Ectodermal cell (in vitro differentiated cells): ENCODE data around the gene ZBTB17. TPM values are rescaled to one million over a fixed set of nuclear protein-coding genes. Genes with fewer than 3 reads are reported as not detected.
"Not testable (repeated sequence)": the region's sequence is repeated elsewhere in the genome, so short reads cannot be mapped to it uniquely, and the experiment has no call there.

Source experiments
- H3K27ac ChIP-seq: 2 replicates; pipeline ENCODE4 v1.7.0; 2013; ENCODE audit warnings: mild to moderate bottlenecking, low read depth, low read length; ENCODE audit not compliant: insufficient read depth, poor library complexity, severe bottlenecking
- H3K27me3 ChIP-seq: 2 replicates; pipeline ENCODE4 v1.7.0; 2013; ENCODE audit warnings: mild to moderate bottlenecking, low read length; ENCODE audit not compliant: insufficient read depth, control insufficient read depth, poor library complexity, severe bottlenecking
- H3K36me3 ChIP-seq: one replicate; pipeline ENCODE4 v1.7.0; 2013; ENCODE audit warnings: low read length; ENCODE audit not compliant: control insufficient read depth, insufficient read depth
- H3K4me1 ChIP-seq: one replicate; pipeline ENCODE4 v1.7.0; 2013; ENCODE audit warnings: low read length; ENCODE audit not compliant: control insufficient read depth, insufficient read depth
- H3K4me3 ChIP-seq: 2 replicates; pipeline ENCODE4 v1.7.0; 2013; ENCODE audit warnings: low read depth, low read length, control low read depth; ENCODE audit not compliant: insufficient read depth
- H3K9me3 ChIP-seq: 2 replicates; pipeline ENCODE4 v1.7.0; 2013; ENCODE audit warnings: mild to moderate bottlenecking, low read length, moderate library complexity; ENCODE audit not compliant: control insufficient read depth
- WGBS, 2 experiments: methylation state at CpG; one replicate each; pipeline ENCODE4 v1.1.7; 2013; ENCODE audit warnings: missing lambda C conversion rate in 2 of 2; 5-methylcytosine and 5-hydroxymethylcytosine counted together
- polyA plus RNA-seq, 4 experiments: library from polyadenylated mRNA; stranded (reverse); fragments of 50-300 nt; gene quantifications; one replicate each; pipeline ENCODE4 v1.2.3, GENCODE V29; 2013

ZBTB17 gene
- polyA plus RNA-seq (2013, experiment 1 of 4): 37.2 TPM
- polyA plus RNA-seq (2013, experiment 2 of 4): 32.1 TPM
- polyA plus RNA-seq (2013, experiment 3 of 4): 25.8 TPM
- polyA plus RNA-seq (2013, experiment 4 of 4): 27.4 TPM

DNA sequence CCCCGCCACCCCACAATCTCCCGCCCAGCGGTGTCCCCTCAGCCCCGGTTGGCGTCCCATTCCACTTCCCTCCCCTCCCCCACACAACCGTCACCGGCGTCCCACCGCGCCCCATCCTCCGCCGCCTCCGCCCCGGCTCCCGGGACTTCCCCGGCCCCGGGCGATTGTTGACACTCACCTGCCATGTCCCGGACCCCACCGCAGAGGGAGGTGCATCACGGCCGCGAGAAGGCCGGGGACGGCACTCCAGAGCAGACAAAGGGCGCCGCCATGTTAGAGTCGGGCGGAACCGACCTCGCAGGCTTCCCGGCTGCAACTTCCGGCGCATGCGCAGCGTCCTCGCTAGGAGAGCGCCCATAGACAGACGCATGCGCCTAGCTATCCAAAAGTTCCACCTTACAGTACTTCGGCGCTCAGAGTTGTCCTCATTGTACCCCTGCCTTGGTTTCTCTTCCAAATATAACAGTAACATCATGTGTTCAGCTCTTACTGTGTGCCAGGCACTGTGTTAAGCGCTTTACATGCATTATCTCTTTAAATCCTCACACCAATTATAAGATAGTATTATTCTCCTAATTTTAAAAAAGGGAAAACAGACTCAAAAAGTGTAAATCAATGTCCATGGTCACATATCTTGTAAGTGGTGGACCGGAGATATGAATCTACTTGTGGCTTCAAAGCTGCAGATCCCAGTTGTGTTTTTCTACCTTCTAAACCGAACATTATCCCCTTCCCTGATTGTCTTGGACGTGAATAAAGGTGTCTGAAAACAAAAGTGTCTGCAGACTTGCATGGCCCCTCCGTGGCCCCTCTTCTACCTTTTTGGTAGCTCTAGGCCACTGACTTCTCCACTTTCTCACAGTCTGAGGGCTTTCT, at the start of gene ZBTB17:
Gene ZBTB17, minus strand, starts transcription at position 297 of the 876 bp plus-strand sequence. CDS start 27,606 bp downstream, outside the sequence.
- H3K4me3 ChIP-seq: peak within 1 kb of the TSS; percentile 83
- no peaks in the 10 kb centered on the region for H3K4me1 ChIP-seq
- 8 to 9% methylated on average over 47 of the region's 47 CpGs for WGBS, 2 experiments
- no peaks in the 10 kb centered on the region for H3K9me3 ChIP-seq
- no peaks in the 10 kb centered on the region for H3K27me3 ChIP-seq
- peak within 1 kb of the TSS; percentile 96 for H3K27ac ChIP-seq
- no peaks in the 10 kb centered on the region for H3K36me3 ChIP-seq

DNA sequence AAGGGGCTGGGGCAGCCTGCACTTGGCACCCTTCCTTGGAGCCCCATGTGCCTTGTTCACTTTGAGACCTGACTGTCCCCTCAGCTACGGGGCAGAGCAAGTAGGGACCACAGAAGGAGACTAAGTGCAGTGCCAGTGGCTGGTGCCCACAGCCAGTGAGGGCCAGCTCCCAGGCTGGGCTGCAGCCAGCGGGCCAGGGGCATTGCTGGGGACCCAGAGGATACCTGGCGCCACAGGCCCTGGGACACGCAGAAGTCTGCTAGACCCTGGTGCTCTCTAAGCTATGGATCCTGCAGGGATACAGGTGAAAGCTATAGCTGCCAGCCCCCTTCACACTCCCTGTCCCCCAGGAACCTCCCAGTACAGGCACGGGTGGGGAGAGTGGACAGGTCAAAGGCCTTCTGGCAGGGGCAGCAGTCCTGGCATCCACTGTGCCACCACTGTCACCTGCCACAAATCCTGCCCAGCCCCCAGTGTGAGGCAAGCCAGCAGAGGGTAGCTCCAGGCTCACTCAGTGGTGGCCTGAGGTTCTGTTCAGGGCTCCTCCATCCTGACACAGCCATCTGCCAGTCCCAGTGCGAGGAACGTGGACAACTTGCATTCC, 47.3 kb upstream of the ZBTB17 start:
- peaks cover 17% of the 10 kb centered on the region for H3K4me1 ChIP-seq
- H3K27me3 ChIP-seq: peaks cover 7% of the 10 kb centered on the region
- H3K9me3 ChIP-seq: no peaks in the 10 kb centered on the region
- WGBS, 2 experiments: 88 to 89% methylated on average over 7 of the region's 7 CpGs
- H3K4me3 ChIP-seq: no peak overlapping the region
- no peaks in the 10 kb centered on the region for H3K36me3 ChIP-seq
- no peak overlapping the region for H3K27ac ChIP-seq

DNA sequence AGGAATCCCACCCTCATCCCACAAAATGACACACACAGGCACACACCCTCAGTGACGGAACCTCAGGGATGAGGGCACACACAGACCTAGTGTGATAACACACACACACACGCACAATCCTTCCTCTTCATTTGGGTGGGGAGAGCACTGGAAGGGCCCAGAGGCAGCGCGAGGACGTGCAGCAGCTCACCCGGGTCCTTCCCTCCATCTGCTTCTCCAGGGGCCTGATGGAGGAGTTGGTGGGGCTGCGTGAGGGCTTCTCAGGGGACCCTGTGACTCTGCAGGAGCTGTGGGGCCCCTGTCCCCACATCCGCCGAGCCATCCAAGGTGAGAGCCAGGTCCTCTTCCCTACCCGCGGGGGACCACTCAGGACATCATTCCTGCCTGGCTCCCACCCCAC, 46.5 kb upstream of the ZBTB17 start:
- peaks cover 6% of the 10 kb centered on the region for H3K27me3 ChIP-seq
- H3K36me3 ChIP-seq: no peaks in the 10 kb centered on the region
- no peaks in the 10 kb centered on the region for H3K9me3 ChIP-seq
- H3K4me1 ChIP-seq: peaks cover 24% of the 10 kb centered on the region
- 87 to 91% methylated on average over 11 of the region's 11 CpGs for WGBS, 2 experiments
- no peak overlapping the region for H3K4me3 ChIP-seq
- H3K27ac ChIP-seq: no peak overlapping the region

DNA sequence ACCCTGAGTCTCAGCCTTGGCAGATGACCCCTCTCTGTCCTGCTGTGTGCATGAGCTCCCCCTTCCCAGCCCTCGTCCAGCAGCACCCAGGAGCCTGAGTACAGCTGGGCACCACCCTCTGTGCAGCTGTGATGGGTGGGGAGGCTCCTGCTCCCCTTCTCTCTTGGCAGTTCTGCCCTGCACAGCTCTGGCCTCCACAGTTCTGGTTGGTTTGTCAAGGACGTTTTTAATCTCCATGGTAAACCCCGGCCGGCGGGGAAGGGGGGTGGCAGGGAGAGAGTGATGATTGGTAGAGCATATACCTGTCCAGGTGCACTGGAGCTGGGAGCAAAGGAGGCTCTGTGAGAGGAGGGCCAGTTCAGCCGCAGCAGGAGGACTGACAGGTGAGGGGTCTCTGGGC, 45.8 kb upstream of the ZBTB17 start, which contains the start of gene CLCNKA:
Gene CLCNKA, plus strand, starts transcription at position 356 of the 400 bp plus-strand sequence. CDS start 584 bp downstream, outside the sequence.
- no peak within 1 kb of the TSS for H3K27ac ChIP-seq
- no peaks in the 10 kb centered on the region for H3K9me3 ChIP-seq
- WGBS, 2 experiments: 73 to 76% methylated on average over 6 of the region's 6 CpGs
- H3K4me3 ChIP-seq: no peak within 1 kb of the TSS
- H3K4me1 ChIP-seq: peaks cover 19% of the 10 kb centered on the region
- H3K36me3 ChIP-seq: no peaks in the 10 kb centered on the region
- H3K27me3 ChIP-seq: no peaks in the 10 kb centered on the region

DNA sequence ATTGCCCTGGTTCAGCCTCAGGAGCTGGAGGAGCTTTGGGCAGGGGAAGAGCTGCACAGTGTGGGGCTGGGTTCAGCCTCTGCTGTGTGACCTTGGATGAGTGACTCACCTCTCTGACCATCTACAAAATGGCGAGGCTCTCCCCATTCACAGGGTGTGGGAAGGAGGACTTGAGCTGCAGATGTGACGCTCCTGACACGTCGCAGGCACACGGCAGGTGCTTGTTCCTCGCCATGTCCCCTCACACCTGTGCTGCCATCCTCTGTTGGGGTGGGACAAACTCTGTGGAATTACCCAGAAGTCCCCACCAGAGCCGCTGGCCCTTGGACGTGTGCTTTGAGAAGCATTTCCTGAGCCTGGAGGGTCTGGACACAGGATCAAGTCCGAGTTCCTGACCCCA, 45.0 kb upstream of the ZBTB17 start:
- peaks cover 19% of the 10 kb centered on the region for H3K4me1 ChIP-seq
- not testable (repeated sequence) for H3K27me3 ChIP-seq, H3K9me3 ChIP-seq, H3K36me3 ChIP-seq, H3K27ac ChIP-seq, H3K4me3 ChIP-seq
- WGBS, 2 experiments: 89 to 91% methylated on average over 9 of the region's 9 CpGs

DNA sequence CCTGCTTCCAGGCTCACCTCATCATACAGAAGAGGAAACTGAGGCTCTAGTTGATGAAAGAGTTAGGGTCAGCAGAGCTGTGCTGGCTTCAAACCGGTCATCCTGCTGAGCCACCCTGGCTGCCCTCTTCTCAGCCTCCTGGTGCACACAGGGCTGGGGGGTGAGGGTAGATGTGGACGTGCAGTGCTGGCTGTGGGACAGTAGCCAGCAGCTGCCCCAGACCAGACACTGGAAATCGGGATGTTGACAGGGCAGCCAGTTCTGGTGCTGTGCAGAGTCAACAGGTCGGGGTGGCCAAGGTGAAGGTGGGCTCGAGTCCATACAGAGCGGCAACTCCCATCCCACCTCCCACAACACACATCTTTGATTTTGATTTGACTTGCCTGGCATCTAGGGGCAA, 44.4 kb upstream of the ZBTB17 start:
- Histone ChIP-seq H3K4me3 (no peak overlapping the region), H3K27me3 (no peaks in the 10 kb centered on the region), H3K4me1 (peaks cover 19% of the 10 kb centered on the region), H3K9me3 (no peaks in the 10 kb centered on the region), H3K36me3 (no peaks in the 10 kb centered on the region), H3K27ac (no peak overlapping the region)
- WGBS, 2 experiments: 91 to 94% methylated on average over 6 of the region's 6 CpGs

DNA sequence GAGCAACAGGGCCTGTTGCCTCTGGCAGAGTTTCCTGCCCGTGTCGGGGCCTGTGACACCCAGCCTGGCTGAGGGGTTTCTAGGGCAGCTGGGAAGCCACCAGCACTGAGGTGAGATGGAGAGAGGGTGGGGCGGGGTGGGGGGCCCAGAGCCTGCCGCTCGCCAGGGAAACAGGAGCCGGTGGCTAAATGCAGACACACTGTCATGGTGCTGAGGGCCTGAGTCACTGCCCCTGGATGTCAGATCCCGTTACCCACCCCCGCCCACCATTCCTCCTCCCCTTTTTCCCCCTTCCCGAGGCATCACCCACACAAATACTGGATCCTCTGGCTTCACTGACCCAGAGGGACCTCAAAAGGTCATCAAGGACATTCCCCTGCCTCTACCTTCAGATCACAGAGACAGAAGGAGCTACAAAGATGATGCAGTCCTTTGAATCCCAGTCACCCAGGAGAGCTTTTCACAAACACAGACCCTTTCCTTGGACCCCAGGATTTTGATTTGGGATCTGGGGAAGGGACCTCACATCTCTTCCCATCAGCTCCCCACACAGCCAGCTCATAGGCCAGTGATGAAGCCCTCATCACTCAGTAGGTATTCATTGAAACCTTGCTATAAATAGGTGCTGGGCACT, 43.9 kb upstream of the ZBTB17 start:
- WGBS, 2 experiments: 73 to 77% methylated on average over 9 of the region's 9 CpGs
- H3K36me3 ChIP-seq: no peaks in the 10 kb centered on the region
- no peaks in the 10 kb centered on the region for H3K27me3 ChIP-seq
- H3K4me1 ChIP-seq: peaks cover 19% of the 10 kb centered on the region
- H3K9me3 ChIP-seq: no peaks in the 10 kb centered on the region
- no peak overlapping the region for H3K27ac ChIP-seq
- no peak overlapping the region for H3K4me3 ChIP-seq

DNA sequence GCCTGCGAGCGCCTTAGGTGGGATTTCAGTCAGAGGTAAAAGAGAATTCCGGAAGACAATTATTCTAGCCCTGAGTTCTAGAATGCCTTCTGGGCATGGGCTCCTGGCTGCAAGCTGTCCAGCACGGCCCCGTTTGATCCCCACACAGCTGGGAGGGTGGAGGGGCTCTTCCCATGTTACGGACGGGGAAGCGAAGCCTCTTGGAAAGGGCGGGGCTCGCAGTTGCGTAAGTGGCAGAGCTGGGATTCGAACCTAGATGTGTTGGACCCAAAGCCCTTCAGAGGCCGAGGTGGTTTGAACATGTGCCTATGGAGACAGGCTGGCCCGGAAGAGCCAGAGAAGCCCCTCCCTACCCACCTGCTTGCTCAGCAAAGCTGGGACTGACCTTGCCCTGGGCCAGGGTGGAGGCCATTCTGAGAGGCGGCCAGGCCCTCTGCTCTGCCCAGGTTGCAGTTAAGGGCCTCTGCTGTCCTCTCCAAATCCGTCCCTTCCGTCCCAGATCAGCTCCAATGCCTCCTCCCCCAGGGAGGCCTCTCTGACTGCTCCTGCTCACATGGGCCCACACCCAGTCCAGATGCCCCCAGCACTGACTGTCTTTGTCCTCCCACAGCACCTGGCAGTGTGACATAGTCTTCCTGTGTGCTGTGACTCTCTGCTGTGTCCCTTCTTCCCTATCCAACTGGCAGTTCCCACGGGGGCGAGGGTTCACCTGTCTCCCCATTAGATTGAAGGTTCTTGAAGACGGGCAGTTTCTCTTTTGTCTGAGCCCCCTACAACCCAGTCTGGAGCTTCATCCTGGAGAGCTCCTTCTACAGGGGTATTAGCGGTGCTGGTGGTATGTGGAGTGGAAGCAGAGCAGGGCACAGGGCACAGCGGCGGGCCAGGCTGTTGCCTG, 43.1 kb upstream of the ZBTB17 start:
- Histone ChIP-seq H3K36me3 (no peaks in the 10 kb centered on the region), H3K4me3 (no peak overlapping the region), H3K27ac (no peak overlapping the region), H3K27me3 (peaks cover 6% of the 10 kb centered on the region), H3K9me3 (no peaks in the 10 kb centered on the region), H3K4me1 (peaks cover 19% of the 10 kb centered on the region)
- WGBS, 2 experiments: 90 to 93% methylated on average over 23 of the region's 23 CpGs

DNA sequence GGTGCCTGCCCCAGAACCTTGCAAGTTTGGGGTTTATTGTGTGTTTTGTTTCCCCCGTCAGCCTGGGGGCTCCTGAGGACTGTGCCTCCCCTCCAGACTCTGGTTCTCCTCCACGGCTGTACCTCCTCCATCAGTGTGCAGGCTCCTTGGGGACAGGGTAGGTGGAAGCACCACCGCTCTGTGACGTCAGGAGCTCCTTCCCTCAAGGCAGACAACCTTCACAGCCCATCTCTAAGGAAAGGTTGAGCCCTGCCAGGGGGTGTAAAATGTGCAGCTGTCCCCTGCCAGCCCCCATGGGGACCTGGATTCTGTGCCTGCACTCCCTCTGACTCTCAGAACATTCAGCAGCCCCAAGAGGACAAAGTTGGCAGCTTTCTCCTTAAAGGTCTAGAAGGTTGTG, 42.4 kb upstream of the ZBTB17 start:
- no peak overlapping the region for H3K27ac ChIP-seq
- no peak overlapping the region for H3K4me3 ChIP-seq
- H3K36me3 ChIP-seq: no peaks in the 10 kb centered on the region
- WGBS, 2 experiments: 87 to 90% methylated on average over 4 of the region's 4 CpGs
- H3K27me3 ChIP-seq: peaks cover 13% of the 10 kb centered on the region
- H3K4me1 ChIP-seq: peaks cover 19% of the 10 kb centered on the region
- H3K9me3 ChIP-seq: no peaks in the 10 kb centered on the region
